Gastroesophageal sphincter (tissue), 4 donors: Measurements from ENCODE around the gene PHC2. TPM values are rescaled to one million over a fixed set of nuclear protein-coding genes. Genes with fewer than 3 reads are reported as not detected.

ENCODE experiments used
- ATAC-seq: fragments of 150-250 bp; one replicate; pipeline ENCODE4 v1.9.1; 2016; ENCODE audit warnings: mild to moderate bottlenecking, moderate library complexity
- H3K27ac ChIP-seq, 4 donors: fragments of 200-600 bp; sonication (generic) in 3 of 4; 1 replicate in 3 of 4; 2 replicates in 1 of 4; pipeline ENCODE4 v1.5.1; 2016 to 2019
- H3K27me3 ChIP-seq: fragments of 200-600 bp; sonication (generic); one replicate; pipeline ENCODE4 v1.5.1; 2019
- H3K36me3 ChIP-seq, 2 donors: fragments of 200-600 bp; sonication (generic); one replicate each; pipeline ENCODE4 v1.5.1; 2019; ENCODE audit warnings: control low read depth in 1 of 2
- H3K4me1 ChIP-seq, 3 donors: fragments of 200-600 bp; sonication (generic); 1 replicate in 2 of 3; 2 replicates in 1 of 3; pipeline ENCODE4 v1.5.1; 2016 to 2019; ENCODE audit warnings: control low read depth in 2 of 3
- H3K4me3 ChIP-seq, 2 donors: fragments of 200-600 bp; sonication (generic); one replicate each; pipeline ENCODE4 v1.5.1; 2019; ENCODE audit warnings: mild to moderate bottlenecking in 1 of 2, moderate library complexity in 1 of 2
- H3K9me3 ChIP-seq, 3 donors: fragments of 200-600 bp; sonication (generic); one replicate each; pipeline ENCODE4 v1.5.1; 2017 to 2019; ENCODE audit warnings: control low read depth in 2 of 3
- EP300 ChIP-seq: sonication (generic); formaldehyde crosslinking; IDR thresholded peaks from one replicate; pipeline ENCODE4 v1.6.1; 2017; ENCODE audit warnings: antibody characterized with exemption, mild to moderate bottlenecking
- POLR2A ChIP-seq, 2 donors: fragments of 450-650 bp; IDR thresholded peaks; one replicate each; pipeline ENCODE4 v1.6.1; 2017; ENCODE audit warnings: antibody characterized with exemption in 2 of 2, mild to moderate bottlenecking in 2 of 2, moderate library complexity in 1 of 2
- POLR2AphosphoS5 ChIP-seq: sonication (generic); formaldehyde crosslinking; IDR thresholded peaks from one replicate; pipeline ENCODE4 v1.6.1; 2017; ENCODE audit warnings: antibody characterized with exemption
- WGBS, 2 donors: methylation state at CpG; one replicate each; pipeline ENCODE4 v1.1.5; 2018; ENCODE audit warnings: low coverage in 1 of 2; 5-methylcytosine and 5-hydroxymethylcytosine counted together
- total RNA-seq, 4 donors: library from RNA; depleted of rRNA; stranded (reverse); fragments of >200 nt; gene quantifications; one replicate each; pipeline ENCODE4 v1.1.0, GENCODE V29; 2016
- TF ChIP-seq, protein P1 (sequence below), 4 experiments: fragments of 200-600 bp in 2 of 4; fragments of 450-650 bp in 2 of 4; sonication (generic) in 1 of 4; IDR thresholded peaks; one replicate each; pipeline ENCODE4 v1.5.1; 2017 to 2019; ENCODE audit warnings: antibody characterized with exemption in 4 of 4, mild to moderate bottlenecking in 2 of 4, moderate library complexity in 2 of 4

The PHC2 gene
- total RNA-seq, 4 donors from 2014 or later: 99.8 to 223 (median 181) TPM

- no peaks in the 10 kb centered on the region for H3K27me3 ChIP-seq
- H3K9me3 ChIP-seq: no peaks in the 10 kb centered on the region
- H3K4me3 ChIP-seq: no peak overlapping the region
- H3K4me1 ChIP-seq: peaks cover 0 to 65% (median 13%) of the 10 kb centered on the region in 3 donors
- TF ChIP-seq, protein P1, sequence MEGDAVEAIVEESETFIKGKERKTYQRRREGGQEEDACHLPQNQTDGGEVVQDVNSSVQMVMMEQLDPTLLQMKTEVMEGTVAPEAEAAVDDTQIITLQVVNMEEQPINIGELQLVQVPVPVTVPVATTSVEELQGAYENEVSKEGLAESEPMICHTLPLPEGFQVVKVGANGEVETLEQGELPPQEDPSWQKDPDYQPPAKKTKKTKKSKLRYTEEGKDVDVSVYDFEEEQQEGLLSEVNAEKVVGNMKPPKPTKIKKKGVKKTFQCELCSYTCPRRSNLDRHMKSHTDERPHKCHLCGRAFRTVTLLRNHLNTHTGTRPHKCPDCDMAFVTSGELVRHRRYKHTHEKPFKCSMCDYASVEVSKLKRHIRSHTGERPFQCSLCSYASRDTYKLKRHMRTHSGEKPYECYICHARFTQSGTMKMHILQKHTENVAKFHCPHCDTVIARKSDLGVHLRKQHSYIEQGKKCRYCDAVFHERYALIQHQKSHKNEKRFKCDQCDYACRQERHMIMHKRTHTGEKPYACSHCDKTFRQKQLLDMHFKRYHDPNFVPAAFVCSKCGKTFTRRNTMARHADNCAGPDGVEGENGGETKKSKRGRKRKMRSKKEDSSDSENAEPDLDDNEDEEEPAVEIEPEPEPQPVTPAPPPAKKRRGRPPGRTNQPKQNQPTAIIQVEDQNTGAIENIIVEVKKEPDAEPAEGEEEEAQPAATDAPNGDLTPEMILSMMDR (IDR thresholded peaks at IDR 0.05): no peak
- TF ChIP-seq EP300 (no peak), POLR2A (IDR thresholded peaks at IDR 0.05) (no peak), POLR2AphosphoS5 (no peak)
- no peaks in the 10 kb centered on the region for H3K36me3 ChIP-seq
- peak; percentile 40 for ATAC-seq
- 38 to 60% methylated on average over 3 to 4 of the region's 4 CpGs for WGBS, 2 donors
- H3K27ac ChIP-seq: peak overlapping the region; percentile 71 to 84 (median 78)
These were observed 30.2 kb upstream of the PHC2 start for GRCh38 chr1:33460947-33461629.

- peaks cover 0 to 70% (median 13%) of the 10 kb centered on the region in 3 donors for H3K4me1 ChIP-seq
- no peak for ATAC-seq
- no peaks in the 10 kb centered on the region for H3K27me3 ChIP-seq
- no peaks in the 10 kb centered on the region for H3K36me3 ChIP-seq
- H3K9me3 ChIP-seq: no peaks in the 10 kb centered on the region
- no peak for TF ChIP-seq EP300
- TF ChIP-seq POLR2AphosphoS5: no peak
- no peak for TF ChIP-seq POLR2A (IDR thresholded peaks at IDR 0.05)
- TF ChIP-seq, protein P1 (IDR thresholded peaks at IDR 0.05): no peak
- H3K4me3 ChIP-seq: no peak overlapping the region
- WGBS, 2 donors: 62 to 87% methylated on average over 3 of the region's 3 CpGs
- peak overlapping the region; percentile 71 to 84 (median 78) for H3K27ac ChIP-seq
These were observed 29.2 kb upstream of the PHC2 start for GRCh38 chr1:33460144-33460543.

GRCh38 chr1:33459691-33460090 lies 28.8 kb upstream of the PHC2 start:
- no peaks in the 10 kb centered on the region for H3K36me3 ChIP-seq
- no peak overlapping the region for H3K4me3 ChIP-seq
- no peaks in the 10 kb centered on the region for H3K27me3 ChIP-seq
- 56 to 65% methylated on average over 3 to 4 of the region's 4 CpGs for WGBS, 2 donors
- TF ChIP-seq, protein P1 (IDR thresholded peaks at IDR 0.05): no peak
- TF ChIP-seq POLR2AphosphoS5 (peak; percentile 10), EP300 (no peak), POLR2A (IDR thresholded peaks at IDR 0.05) (no peak)
- ATAC-seq: no peak
- H3K9me3 ChIP-seq: no peaks in the 10 kb centered on the region
- peak overlapping the region in 3 of 4 donors; percentile 76 to 84 (median 79) for H3K27ac ChIP-seq
- H3K4me1 ChIP-seq: peaks cover 0 to 70% (median 13%) of the 10 kb centered on the region in 3 donors

DNA sequence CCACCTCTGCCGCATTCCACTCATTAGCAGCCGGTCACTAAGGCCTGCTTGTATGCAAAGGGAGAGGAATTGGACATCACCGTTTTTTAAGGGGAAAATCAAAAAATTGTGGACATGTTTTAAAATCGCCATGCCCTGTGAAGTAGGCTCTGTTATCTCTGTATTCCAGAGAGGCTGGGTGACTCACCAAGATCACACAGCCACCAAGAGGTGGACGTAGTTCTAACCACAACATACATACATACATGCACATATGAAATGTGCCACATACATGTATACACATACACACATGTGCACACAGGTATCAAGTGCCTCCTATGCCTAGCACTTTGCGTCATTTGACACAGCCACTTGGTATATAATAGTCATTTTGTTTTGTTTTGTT lies 25.6 kb upstream of the PHC2 start:
- H3K4me1 ChIP-seq: peaks cover 0 to 56% (median 9%) of the 10 kb centered on the region in 3 donors
- no peaks in the 10 kb centered on the region for H3K9me3 ChIP-seq
- H3K27me3 ChIP-seq: no peaks in the 10 kb centered on the region
- ATAC-seq: no peak
- no peaks in the 10 kb centered on the region for H3K36me3 ChIP-seq
- 78 to 79% methylated on average over 4 to 6 of the region's 6 CpGs for WGBS, 2 donors
- H3K27ac ChIP-seq: peak overlapping the region in 2 of 4 donors; percentile 41 to 66
- TF ChIP-seq EP300: no peak
- TF ChIP-seq, protein P1 (IDR thresholded peaks at IDR 0.05): no peak
- no peak for TF ChIP-seq POLR2A (IDR thresholded peaks at IDR 0.05)
- TF ChIP-seq POLR2AphosphoS5: no peak
- H3K4me3 ChIP-seq: no peak overlapping the region
